HL-60 (cell line): ENCODE measurements around the gene BSN.

Source experiments
- DNase-seq, 2 experiments: peaks; one replicate each; pipeline ENCODE4 v3.0.0-alpha.2; 2010 to 2020; ENCODE audit warnings: low read depth in 1 of 2, low spot score in 1 of 2
- H3K27ac ChIP-seq: fragments of 250-450 bp; sonication (Bioruptor Pico); replicated peaks from 2 replicates; pipeline ENCODE4 v1.5.1; 2020; ENCODE audit warnings: mild to moderate bottlenecking, moderate library complexity
- H3K27me3 ChIP-seq: fragments of 250-450 bp; sonication (Bioruptor Pico); 2 replicates; pipeline ENCODE4 v1.5.1; 2021; ENCODE audit warnings: mild to moderate bottlenecking, moderate library complexity; ENCODE audit not compliant: insufficient read depth, poor library complexity, severe bottlenecking
- H3K4me3 ChIP-seq: replicated peaks from 2 replicates; pipeline ENCODE4 v1.5.1; 2011; ENCODE audit warnings: mild to moderate bottlenecking, control low read depth, low read length; ENCODE audit not compliant: insufficient read depth
- CTCF ChIP-seq: IDR thresholded peaks from one replicate; pipeline ENCODE4 v1.5.1; 2011; ENCODE audit warnings: low read length, control low read depth, inconsistent platforms; ENCODE audit not compliant: insufficient read depth
- GABPA ChIP-seq: IDR thresholded peaks from 2 replicates; pipeline ENCODE4 v1.6.1; 2012; ENCODE audit warnings: low read depth
- POLR2AphosphoS5 ChIP-seq: IDR thresholded peaks from 2 replicates; pipeline ENCODE4 v1.6.1; 2012; ENCODE audit warnings: low read depth
- SPI1 ChIP-seq: IDR thresholded peaks from 2 replicates; pipeline ENCODE4 v1.6.1; 2012; ENCODE audit warnings: low read depth, mild to moderate bottlenecking, borderline replicate concordance
- TF ChIP-seq, protein P1 (sequence below): IDR thresholded peaks from 2 replicates; pipeline ENCODE4 v1.6.1; 2012; ENCODE audit warnings: low read depth; ENCODE audit not compliant: insufficient replicate concordance

BSN gene

DNA sequence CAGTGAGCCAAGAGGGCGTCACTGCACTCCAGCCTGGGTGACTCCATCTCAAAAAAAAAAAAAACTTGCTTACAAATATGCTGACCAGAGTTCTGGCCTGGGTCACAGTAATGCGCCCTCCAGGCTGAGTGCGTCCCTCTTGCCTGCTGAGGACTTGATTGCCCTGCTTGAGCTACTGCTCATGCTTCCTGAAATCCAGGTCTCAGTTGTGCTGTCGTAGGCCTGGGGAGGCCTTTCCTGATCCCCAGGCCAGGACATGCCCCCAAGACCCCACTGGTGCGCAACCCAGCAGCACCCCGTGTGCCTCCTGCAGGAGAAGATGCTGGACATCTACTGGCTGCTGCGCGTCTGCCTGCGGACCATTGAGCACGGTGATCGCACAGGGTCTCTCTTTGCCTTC is 157.9 kb downstream of the BSN start:
- TF ChIP-seq, protein P1, sequence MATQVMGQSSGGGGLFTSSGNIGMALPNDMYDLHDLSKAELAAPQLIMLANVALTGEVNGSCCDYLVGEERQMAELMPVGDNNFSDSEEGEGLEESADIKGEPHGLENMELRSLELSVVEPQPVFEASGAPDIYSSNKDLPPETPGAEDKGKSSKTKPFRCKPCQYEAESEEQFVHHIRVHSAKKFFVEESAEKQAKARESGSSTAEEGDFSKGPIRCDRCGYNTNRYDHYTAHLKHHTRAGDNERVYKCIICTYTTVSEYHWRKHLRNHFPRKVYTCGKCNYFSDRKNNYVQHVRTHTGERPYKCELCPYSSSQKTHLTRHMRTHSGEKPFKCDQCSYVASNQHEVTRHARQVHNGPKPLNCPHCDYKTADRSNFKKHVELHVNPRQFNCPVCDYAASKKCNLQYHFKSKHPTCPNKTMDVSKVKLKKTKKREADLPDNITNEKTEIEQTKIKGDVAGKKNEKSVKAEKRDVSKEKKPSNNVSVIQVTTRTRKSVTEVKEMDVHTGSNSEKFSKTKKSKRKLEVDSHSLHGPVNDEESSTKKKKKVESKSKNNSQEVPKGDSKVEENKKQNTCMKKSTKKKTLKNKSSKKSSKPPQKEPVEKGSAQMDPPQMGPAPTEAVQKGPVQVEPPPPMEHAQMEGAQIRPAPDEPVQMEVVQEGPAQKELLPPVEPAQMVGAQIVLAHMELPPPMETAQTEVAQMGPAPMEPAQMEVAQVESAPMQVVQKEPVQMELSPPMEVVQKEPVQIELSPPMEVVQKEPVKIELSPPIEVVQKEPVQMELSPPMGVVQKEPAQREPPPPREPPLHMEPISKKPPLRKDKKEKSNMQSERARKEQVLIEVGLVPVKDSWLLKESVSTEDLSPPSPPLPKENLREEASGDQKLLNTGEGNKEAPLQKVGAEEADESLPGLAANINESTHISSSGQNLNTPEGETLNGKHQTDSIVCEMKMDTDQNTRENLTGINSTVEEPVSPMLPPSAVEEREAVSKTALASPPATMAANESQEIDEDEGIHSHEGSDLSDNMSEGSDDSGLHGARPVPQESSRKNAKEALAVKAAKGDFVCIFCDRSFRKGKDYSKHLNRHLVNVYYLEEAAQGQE: no peak
- TF ChIP-seq GABPA: no peak
- TF ChIP-seq SPI1: no peak
- no peak for TF ChIP-seq POLR2AphosphoS5
- no peak for TF ChIP-seq CTCF
- H3K27ac ChIP-seq: no peak overlapping the region
- H3K27me3 ChIP-seq: no peaks in the 10 kb centered on the region
- DNase-seq: no peak
- no peak overlapping the region for H3K4me3 ChIP-seq

- Histone ChIP-seq H3K27ac (no peak overlapping the region), H3K4me3 (no peak overlapping the region), H3K27me3 (no peaks in the 10 kb centered on the region)
- TF ChIP-seq POLR2AphosphoS5 (no peak), GABPA (no peak), SPI1 (no peak), CTCF (no peak)
- TF ChIP-seq, protein P1: no peak
- no peak for DNase-seq
These were observed 158.5 kb downstream of the BSN start for GRCh38 chr3:49712631-49713317.

DNA sequence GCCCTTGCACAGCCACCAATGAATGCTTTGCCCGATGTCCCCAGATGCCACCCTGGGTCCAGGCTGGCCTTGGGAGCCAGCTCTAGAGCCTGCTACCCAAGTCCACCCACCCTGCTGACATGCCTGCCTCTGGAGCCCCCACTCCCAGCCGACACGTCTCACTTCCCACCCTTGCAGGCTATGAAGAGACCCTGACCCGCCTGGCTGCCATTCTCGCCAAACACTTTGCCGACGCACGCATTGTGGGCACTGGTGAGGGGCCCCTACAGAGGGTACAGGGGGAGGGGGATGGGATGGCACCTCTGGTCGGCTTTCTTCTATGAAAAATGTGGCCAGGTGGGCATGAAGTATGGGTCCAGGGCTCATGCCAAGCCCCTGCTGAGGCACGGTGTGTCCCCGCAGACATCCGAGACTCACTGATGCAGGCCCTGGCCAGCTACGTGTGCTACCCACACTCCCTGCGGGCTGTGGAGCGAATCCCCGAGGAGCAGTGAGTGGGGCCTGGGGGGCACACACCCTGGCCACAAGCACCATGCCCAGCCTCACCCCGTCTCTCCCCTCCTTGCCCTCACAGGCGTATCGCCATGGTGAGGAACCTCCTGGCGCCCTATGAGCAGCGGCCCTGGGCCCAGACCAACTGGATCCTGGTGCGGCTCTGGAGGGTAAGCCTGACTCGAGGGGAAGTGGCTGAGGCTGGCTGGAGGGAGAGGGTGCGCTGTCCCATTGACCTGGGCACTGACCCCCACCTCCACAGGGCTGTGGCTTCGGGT is 159.2 kb downstream of the BSN start:
- no peak for DNase-seq
- H3K27ac ChIP-seq: no peak overlapping the region
- H3K27me3 ChIP-seq: no peaks in the 10 kb centered on the region
- no peak for TF ChIP-seq POLR2AphosphoS5
- TF ChIP-seq, protein P1: no peak
- TF ChIP-seq SPI1: no peak
- no peak for TF ChIP-seq GABPA
- TF ChIP-seq CTCF: no peak
- H3K4me3 ChIP-seq: no peak overlapping the region
